Stimulated activated CD4-positive, alpha-beta T cell treated with anti-CD3 and anti-CD28 coated beads, Interleukin-4, amount 100 ng/mL, for 24 hours (primary cell): ENCODE measurements around the gene MARCHF9.

ENCODE experiments used
- DNase-seq: peaks from one replicate; pipeline ENCODE4 v3.0.0-alpha.2; 2020

MARCHF9 gene

GRCh38 chr12:57756406-57757341 lies 1.8 kb downstream of the MARCHF9 start:
- DNase-seq, result peak; percentile 78

DNA sequence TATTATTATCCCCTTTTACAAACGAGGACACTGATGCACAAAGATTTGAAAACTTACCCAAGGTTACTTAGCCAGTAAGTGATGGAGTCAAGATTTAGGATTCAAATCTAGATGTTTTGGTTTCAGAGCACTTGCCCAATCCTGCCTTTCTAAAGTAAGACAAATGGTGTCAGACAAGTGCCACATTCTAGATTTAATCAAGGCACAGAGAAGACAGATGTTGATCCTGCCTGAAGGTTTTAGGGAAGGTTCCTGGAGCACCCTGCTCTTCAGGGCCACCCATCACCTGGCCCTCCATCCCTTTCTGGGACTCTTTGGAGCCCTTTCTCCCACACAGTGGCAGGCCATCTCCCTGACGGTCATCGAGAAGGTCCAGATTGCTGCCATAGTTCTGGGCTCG lies 2.9 kb downstream of the MARCHF9 start:
- no peak for DNase-seq

- DNase-seq, result no peak
Observed at GRCh38 chr12:57758552-57759359, 3.9 kb downstream of the MARCHF9 start.

GRCh38 chr12:57759360-57759980 lies 4.6 kb downstream of the MARCHF9 start:
- peak; percentile 54 for DNase-seq

DNA sequence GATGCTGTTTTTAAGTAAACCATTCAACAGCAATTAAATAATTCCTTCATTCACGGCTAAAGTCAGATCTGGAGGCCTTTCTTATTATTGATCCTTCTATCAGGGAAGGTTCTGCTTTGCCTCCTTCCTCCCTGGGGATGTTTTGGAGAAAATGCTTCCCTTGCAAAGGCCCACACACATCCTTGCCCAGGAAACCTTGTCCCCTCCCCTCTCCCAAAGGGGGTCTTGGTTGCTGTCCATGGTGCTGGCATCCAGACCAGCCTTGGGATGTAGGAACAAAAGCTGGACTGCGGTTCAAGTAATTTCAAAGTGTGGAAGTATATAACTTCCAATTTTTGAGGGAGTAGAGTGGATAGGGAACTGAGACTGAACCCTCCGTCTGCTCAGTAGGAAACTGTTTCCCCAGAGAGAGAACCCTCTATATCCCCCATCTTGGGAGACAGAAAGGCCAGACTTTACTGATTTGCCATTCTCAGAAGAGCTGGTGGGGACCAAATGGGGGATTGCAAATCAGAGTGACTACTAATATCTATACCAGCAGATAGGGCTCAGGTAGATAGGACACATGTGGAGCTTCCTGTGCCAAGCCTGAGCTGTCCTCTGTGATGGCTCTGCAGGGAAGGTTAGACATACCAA lies 5.6 kb downstream of the MARCHF9 start:
- no peak for DNase-seq

DNA sequence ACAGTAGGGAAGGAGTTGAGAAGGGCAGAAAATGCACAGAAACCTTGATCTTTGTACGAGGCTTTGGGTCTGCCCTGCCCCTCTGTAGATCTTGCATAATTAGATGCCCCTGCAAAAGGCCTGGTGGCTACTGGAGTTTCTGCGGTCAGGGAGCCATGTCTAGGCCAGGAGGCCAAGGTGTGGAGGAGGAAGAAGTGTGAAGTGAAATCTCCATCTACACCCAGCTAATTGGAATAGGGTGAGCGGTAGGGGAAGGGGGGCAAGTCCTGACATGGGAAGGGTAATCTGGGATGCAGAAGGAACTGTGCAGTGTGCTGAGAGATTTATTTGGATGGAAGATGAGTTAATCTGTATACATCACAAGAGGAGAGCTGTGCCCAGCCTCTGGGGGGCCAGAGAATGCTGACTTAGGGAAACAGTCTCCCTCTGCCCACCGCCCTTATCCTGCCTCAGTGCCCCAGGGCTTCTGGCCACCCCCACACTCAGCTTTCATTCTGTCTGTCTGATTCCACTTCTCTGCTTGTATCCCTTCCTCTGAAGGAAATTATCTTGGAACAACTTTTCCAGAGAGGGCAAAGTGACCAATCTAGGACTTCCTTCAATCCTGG lies 6.6 kb downstream of the MARCHF9 start:
- DNase-seq, result no peak

DNA sequence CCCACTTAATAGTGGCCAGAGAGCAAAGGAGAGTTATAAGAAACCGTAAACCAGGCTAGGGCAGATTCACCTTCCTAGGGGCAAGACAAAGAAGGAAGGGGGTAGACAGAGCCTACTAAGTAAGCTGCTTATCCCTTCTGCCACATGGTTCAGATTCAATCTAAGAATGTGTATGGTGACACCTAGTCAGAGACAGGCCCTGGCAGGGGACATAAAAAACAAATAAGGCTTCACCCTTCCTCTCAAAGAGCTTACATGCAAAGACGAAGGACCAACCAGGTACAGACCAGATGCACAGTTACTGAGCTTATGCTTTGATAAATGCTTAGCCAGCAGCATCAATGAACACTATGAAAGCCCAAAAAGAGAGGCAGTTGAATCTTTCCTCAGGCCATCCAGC lies 7.6 kb downstream of the MARCHF9 start:
- no peak for DNase-seq

DNA sequence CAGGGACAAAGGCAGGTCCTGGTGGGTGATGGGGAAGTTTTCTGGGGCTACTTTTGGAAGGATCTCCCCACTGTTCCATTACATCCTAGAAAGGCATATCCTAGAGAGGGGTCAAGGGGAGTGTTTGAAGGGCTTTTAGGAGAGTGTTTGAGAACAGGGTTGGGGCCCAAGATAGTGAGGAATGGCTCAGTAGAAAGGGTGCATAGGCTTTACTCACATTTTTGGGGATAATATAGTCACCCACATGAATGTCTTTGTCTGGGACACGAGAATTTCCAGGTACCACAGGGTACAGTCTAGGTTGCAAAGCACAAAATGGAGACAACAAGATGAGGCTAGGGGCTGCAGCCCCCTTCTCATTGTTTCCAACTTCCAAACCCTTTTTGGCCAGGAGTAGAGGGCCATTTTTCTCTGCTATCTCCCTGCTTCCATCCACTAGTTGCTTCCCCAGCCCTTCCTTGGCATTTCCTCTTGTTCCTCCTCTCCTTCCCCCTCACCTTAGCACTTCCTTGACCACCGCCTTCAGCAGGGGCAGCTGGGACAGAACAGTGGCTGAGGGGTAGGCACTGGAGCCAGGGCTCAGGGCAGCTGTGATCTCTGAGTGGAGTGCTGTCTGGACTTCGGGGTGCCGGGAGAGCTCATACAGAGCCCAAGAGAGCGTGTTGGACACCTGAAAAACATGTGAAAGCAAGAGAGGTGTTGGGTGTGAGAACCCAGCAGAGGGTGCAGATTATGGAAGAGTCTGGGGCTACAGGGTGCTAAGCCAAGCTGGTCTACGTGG lies 9.2 kb downstream of the MARCHF9 start:
- DNase-seq, result no peak

- peak; percentile 48 for DNase-seq
Observed at GRCh38 chr12:57764662-57765002, 9.7 kb downstream of the MARCHF9 start.

GRCh38 chr12:57765003-57765697 lies 10.2 kb downstream of the MARCHF9 start:
- peak; percentile 62 for DNase-seq

GRCh38 chr12:57765698-57766463 lies 11.0 kb downstream of the MARCHF9 start:
- no peak for DNase-seq

- DNase-seq, result no peak
Observed at GRCh38 chr12:57766464-57767304, 11.8 kb downstream of the MARCHF9 start, which contains the start of gene CYP27B1. Gene CYP27B1 (minus strand): TSS chr12:57767078. CDS start chr12:57767041, 37 bp downstream.

GRCh38 chr12:57767305-57767698 lies 12.4 kb downstream of the MARCHF9 start:
- no peak for DNase-seq

GRCh38 chr12:57767876-57768275 lies 13.0 kb downstream of the MARCHF9 start:
- no peak for DNase-seq

- no peak for DNase-seq
Observed at GRCh38 chr12:57769594-57769993, 14.7 kb downstream of the MARCHF9 start.

DNA sequence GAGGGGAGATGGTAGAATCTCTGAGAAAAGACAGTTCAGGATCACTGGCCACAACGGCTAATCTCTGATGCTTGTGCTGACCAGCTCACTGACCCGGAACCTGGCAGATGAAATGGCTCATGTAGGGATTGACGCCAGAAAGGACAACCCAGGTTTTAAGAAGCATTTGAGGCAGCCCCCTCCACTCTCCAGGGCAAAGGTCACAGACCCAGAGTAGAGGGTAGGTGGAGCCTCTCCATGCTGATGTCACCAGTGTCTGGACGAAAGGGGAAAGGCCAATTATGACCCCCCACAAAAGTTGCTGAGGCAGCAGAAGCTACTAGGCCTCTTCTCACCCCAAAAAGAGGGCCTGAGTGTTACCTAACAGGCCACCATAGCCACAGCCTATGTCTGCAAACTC lies 15.8 kb downstream of the MARCHF9 start:
- DNase-seq, result no peak

DNA sequence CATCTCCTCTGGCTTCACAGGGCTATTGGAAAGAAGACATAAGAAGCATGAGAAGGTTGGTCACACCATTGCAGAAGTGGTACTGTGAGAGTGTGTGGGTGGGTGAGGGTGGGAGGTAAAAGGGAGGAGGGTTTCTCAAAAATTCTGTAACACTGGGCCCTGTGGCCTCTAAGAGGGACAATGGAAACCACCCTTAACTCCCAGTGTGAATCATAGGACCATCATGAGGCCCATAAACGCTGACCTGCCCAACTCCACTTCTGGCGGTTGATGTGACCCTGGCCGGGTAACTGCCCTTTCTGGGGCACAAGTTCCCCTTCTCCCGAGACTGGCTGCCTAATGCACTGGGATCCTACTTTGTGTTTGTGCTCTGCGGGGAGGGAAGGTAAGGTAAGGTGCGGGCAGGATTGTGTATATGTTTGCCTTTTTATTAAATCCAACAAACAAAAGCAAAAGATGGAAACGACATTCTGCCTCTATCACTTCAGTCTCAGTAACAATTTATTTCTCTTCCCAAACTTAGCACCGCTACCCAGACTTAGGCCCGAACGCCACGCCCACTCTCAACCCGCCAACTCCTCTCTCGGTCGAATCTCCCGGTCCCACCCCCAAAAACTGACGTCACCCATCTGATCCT lies 16.5 kb downstream of the MARCHF9 start:
- DNase-seq, result peak; percentile 95

DNA sequence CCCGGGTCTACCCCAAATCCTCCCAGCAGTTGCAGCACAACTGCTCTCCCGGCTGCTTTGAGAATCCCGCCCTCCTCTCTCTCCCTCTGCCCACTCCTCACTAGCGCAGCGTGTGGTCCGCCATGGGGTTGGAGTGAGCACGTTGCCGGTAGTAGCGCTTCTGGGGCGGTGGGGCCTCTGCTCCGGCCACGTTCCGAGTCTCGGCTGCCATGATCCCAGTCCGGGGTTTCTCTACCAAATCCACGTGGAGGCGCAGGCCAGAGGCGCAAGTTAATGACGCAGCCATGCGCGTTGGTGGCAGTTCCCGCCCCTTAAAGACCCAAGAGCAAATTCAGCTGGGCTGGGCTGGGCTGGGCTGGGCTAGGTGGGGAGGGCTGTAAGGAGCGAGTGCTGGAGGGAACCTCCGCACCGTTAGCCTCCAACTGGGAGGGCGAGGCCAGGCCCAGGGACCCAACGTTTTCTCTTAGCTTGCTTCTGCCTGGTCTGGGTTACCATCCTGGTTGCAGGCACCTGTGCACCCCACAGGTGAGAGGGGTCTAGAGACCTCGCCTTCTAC lies 17.0 kb downstream of the MARCHF9 start, which contains the start of gene METTL1:
Gene METTL1, minus strand, starts transcription at position 233 of the 556 bp plus-strand sequence. Its CDS starts 22 bp downstream, at position 211.
- DNase-seq, result peak; percentile 95
